OCI-LY7 (cell line): ENCODE results near the gene TNKS2.

ENCODE experiments used
- EZH2phosphoT487 ChIP-seq: fragments of 200-600 bp; sonication (generic); IDR thresholded peaks from 2 replicates; pipeline ENCODE4 v1.6.1; 2018; ENCODE audit warnings: low read depth, borderline replicate concordance, mild to moderate bottlenecking, mixed run types, antibody characterized with exemption, low read length, moderate library complexity, mixed read lengths
- TF ChIP-seq, protein P1 (sequence below): fragments of 200-600 bp; sonication (generic); conservative IDR thresholded peaks from 2 replicates; pipeline ENCODE4 v1.5.1; 2014; ENCODE audit warnings: mild to moderate bottlenecking, antibody characterized with exemption, low read length, moderate library complexity, mixed read lengths

DNA sequence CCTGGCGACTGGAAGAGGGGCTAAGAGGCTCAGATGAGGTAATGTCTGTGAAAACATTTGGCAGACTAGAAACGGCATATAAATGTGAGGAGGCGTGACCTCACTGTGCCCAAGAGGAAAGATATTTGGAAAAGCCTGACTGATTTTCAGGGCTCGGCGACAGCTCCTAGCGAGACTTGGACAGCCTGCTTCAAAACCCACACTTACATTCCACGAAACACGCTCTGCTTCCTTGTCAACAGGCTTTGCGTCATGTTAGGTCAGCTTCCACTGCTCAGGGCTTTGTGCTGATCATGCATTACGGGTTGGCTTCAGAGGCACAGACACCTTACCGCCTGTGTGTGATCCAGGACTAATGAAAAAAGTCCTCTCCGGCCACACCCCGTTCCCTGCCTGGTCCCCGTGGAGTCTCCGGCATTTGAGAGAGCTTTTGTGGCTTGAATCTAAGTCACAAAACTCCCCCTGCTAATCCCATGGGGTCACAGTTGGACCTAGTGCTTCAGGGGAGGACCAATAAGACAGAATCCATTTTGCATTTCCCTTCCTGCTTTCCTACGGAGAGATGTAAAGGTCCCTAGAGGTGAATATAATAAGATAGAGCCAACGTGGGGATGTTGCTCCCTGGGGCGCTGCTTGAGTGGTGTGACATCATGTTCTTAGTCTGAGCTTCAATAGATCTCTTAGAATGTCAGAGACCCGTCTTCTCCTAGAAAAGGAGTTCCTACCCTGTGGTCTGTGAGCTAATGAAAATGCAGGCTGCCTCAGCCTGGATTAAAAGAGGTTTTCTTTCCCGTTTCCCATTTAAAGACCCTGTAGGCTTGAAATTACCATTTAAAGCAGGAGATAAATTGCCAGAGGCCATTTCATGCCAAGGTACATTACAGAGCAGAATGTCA, 85.6 kb downstream of the TNKS2 start:
- TF ChIP-seq, protein P1, sequence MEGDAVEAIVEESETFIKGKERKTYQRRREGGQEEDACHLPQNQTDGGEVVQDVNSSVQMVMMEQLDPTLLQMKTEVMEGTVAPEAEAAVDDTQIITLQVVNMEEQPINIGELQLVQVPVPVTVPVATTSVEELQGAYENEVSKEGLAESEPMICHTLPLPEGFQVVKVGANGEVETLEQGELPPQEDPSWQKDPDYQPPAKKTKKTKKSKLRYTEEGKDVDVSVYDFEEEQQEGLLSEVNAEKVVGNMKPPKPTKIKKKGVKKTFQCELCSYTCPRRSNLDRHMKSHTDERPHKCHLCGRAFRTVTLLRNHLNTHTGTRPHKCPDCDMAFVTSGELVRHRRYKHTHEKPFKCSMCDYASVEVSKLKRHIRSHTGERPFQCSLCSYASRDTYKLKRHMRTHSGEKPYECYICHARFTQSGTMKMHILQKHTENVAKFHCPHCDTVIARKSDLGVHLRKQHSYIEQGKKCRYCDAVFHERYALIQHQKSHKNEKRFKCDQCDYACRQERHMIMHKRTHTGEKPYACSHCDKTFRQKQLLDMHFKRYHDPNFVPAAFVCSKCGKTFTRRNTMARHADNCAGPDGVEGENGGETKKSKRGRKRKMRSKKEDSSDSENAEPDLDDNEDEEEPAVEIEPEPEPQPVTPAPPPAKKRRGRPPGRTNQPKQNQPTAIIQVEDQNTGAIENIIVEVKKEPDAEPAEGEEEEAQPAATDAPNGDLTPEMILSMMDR, result no peak
- no peak for TF ChIP-seq EZH2phosphoT487
